ENCODE data around the gene DRG2.
A peak's percentile ranks its signal among the peaks of the same experiment; 100 is the strongest.

DRG2 gene

GRCh38 chr17:18117982-18118975, 30.5 kb downstream of the DRG2 start:
- DNase-seq: no peak

DNA sequence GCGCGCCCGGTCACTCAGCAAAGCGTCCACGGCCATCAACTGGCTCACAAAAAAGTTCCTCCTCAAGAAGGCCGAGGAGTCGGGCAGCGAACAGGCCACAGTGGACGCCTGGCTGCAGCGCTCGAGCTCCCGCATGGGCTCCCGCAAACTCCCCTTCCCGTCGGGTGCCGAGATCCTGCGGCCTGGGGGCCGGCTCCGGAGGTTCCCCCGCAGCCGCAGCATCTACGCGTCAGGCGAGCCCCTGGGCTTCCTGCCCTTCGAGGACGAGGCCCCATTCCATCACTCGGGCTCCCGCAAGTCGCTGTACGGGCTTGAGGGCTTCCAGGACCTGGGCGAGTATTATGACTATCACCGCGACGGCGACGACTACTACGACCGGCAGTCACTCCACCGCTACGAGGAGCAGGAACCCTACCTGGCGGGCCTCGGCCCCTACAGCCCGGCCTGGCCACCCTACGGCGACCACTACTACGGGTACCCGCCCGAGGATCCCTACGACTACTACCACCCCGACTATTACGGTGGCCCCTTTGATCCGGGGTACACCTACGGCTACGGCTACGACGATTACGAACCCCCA, 31.5 kb downstream of the DRG2 start:
- DNase-seq: no peak

DNA sequence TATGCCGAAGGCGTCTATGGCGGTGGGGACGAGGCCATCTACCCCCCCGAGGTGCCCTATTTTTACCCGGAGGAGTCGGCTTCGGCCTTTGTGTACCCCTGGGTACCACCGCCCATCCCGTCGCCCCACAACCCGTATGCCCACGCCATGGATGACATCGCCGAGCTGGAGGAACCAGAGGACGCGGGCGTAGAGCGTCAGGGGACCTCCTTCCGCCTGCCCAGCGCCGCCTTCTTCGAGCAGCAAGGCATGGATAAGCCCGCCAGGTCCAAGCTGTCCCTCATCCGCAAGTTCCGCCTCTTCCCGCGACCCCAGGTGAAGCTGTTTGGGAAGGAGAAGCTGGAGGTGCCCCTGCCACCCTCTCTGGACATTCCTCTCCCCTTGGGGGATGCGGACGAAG, 32.2 kb downstream of the DRG2 start:
- DNase-seq: no peak

DNA sequence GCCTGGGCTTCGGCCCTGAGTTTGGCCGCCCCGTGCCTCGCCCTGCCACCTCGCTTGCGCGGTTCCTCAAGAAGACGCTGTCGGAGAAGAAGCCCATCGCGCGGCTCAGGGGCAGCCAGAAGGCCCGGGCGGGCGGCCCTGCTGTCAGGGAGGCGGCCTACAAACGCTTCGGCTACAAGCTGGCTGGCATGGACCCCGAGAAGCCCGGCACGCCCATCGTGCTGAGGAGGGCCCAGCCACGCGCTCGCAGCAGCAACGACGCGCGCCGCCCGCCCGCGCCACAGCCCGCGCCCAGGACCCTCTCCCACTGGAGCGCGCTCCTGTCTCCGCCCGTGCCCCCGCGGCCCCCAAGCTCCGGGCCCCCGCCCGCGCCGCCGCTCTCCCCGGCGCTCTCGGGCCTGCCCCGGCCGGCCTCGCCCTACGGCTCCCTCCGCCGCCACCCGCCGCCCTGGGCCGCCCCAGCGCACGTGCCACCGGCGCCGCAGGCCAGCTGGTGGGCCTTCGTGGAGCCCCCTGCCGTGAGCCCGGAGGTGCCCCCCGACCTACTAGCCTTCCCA, 32.8 kb downstream of the DRG2 start:
- DNase-seq: no peak

DNA sequence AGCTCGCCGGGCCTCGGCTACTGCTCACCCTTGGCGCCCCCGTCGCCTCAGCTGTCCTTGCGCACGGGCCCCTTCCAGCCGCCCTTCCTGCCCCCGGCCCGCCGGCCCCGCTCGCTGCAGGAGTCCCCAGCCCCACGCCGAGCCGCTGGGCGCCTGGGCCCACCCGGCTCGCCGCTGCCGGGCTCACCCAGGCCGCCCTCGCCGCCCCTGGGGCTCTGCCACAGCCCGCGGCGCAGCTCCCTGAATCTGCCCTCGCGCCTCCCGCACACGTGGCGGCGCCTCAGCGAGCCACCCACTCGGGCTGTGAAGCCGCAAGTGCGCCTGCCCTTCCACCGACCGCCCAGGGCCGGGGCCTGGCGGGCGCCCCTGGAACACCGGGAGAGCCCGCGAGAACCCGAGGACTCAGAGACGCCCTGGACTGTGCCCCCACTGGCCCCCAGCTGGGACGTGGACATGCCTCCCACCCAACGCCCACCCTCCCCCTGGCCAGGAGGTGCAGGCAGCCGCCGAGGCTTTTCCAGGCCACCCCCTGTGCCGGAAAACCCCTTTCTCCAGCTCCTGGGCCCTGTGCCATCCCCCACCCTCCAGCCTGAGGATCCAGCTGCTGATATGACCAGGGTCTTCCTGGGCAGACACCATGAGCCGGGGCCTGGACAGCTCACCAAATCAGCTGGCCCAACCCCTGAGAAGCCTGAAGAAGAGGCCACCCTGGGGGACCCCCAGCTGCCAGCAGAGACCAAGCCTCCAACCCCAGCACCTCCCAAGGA, 33.6 kb downstream of the DRG2 start:
- no peak for DNase-seq

DNA sequence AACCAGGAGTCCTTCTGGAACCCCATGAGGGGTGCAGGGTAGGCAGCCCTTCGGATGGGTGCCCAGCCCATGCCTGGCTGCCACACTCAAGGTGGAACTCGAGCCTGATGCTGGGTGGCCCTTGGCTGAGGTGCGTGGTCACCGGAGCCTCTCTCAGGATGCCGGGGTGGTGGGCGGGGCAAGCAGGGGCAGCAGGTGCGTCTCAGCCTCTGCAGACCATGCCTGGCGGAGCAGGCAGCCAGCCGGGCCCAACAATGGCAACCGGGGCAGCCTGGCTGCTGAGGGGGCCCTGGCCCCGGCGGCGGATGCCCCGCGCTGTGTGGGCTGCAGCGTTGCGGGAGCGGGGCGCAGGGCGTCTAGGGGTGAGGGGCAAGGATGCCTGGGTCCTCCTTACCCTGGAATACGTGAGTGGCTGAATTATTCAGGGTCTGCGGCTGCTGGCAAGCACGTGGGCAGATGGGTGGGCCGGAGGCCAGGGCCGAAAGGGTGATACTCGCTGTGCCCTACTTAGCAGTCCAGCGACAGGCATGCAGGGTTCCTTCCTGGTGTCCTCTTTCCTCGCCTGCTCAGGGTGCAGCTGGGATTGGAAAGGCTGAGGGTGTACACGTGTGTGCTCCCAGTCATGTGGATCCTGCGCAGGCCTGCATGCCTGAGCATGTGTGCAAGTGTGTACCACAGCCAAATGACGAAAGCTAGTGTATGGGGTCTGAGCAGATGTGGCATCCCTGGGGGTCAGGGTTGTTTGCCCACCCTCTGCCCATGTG, 35.4 kb downstream of the DRG2 start:
- DNase-seq: no peak

DNA sequence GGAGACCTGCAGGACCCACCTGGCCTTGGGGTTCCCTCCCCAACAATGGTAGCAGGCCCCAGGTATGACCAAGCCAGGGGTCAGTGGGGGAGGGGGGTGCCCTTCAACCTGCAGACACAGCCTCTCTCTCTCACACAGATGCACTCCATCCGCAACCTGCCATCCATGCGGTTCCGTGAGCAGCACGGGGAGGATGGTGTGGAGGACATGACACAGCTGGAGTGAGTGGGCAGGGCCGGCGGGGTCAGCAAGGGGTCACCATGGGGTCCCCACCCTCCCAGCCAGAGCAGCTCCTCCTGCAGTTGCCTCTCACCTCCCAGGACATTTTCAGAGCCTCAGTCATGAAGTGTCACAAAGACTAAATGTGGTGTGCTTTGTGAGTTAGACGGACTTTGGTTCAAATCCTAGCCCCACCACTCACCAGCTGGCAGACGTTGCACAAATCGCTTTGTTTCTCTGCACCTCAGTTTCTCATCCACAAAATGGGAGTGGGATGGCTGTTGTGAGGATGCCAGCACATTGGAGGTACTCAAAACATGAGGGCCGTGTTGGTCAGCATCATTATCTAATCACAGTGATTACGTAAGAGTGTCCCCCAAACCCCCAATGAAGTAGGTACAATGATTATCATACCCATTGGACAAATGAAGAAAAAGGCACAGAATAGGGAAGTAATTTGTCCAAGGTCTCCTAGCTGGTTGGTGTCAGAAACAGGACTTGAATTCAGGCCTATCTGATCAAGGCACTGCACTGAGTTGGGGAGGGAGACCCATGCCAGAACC, 36.8 kb downstream of the DRG2 start:
- no peak for DNase-seq

GRCh38 chr17:18129041-18129502, 41.3 kb downstream of the DRG2 start:
- no peak for DNase-seq

DNA sequence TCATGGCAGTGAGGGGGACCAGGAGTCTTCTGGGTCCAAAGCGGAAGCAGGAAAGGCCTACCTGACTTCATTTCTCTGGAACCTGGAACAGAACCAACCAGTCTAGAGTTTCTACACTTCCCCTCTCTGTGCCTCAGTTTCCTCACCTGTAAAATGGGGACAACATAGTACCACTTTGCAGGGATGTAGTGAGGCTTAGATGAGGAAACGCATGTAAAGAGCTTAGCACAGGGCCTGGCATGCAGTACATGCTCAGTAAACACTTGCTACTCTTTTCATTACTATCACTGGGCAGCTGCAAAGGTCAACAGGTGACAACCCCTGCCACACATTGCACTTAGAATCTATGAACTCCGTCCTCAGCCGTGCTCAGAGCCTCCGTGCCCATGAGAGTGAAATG, 45.0 kb downstream of the DRG2 start:
- DNase-seq: no peak

DNA sequence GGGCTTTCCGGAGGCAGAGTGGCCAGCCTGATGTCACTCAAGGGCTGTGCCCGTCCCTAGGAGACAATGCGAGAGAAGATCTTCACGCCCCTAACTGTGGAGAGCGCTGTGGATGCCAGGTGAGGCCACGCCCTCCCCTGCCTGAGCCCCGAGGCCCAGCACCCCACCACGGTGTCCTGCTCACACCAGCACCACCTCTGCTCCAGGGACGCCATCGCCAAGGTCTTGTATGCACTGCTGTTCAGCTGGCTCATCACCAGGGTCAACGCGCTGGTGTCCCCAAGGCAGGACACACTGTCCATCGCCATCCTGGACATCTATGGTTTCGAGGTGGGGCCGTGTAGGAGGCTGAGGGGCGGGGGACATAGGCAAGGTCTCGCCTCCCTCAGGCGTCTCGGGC, 48.6 kb downstream of the DRG2 start:
- no peak for DNase-seq

- no peak for DNase-seq
These were observed 50.5 kb downstream of the DRG2 start for GRCh38 chr17:18138065-18138749.

GRCh38 chr17:18139092-18139491, 51.3 kb downstream of the DRG2 start:
- DNase-seq: no peak

DNA sequence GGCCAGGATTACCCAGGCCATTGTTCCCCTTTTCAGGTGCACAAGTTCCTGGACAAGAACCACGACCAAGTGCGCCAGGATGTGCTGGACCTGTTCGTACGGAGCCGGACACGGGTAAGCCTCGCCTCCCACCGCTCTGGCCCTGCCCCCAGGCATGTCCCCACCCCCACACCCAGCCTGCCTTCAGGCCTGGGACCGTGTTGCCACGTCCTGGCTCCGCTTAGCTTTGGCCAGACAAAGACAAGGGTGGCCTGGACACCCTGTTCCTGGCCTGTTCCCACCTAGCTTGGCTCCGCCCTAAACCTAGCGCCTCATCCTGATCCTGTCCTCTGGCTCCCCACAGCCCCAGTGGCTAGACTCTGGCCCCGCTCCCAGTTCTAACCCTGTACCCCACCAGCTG, 51.8 kb downstream of the DRG2 start:
- no peak for DNase-seq

- no peak for DNase-seq
These were observed 52.2 kb downstream of the DRG2 start for GRCh38 chr17:18139949-18140348.

GRCh38 chr17:18140648-18141047, 52.9 kb downstream of the DRG2 start:
- DNase-seq: no peak

- DNase-seq: peak; percentile 66
These were observed 53.6 kb downstream of the DRG2 start for GRCh38 chr17:18141210-18141803.

DNA sequence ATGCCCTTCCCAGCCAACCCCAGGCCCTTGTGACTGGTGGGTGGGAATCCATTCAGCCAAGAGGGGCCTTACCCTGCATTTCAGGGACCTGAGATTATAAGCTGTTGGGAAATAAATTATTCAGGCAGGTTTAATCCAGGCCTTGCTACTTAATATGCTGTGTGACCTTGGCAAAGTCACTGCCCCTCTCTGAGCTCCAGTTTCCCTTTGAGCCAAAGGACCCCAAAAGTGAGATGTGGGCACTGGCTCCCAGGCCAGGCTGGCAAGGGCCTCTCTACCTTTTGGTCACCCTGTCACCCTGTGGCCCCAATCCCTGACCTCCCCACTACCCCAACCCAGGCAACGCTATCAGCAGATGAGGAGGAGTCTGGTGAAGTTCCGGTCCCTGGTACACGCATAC, 54.7 kb downstream of the DRG2 start:
- no peak for DNase-seq

- no peak for DNase-seq
These were observed 55.5 kb downstream of the DRG2 start for GRCh38 chr17:18143044-18143936.

- DNase-seq: no peak
These were observed 56.5 kb downstream of the DRG2 start for GRCh38 chr17:18144261-18144660.
